Esophagus muscularis mucosa (tissue), 4 donors: ENCODE measurements around the gene SLC8A1. TPM values are rescaled to one million over a fixed set of nuclear protein-coding genes. Genes with fewer than 3 reads are reported as not detected.

Experiments used
- DNase-seq: peaks from one replicate; pipeline ENCODE4 v3.0.0-alpha.2; 2017; ENCODE audit errors: extremely low spot score
- H3K27ac ChIP-seq, 4 donors: fragments of 200-600 bp; sonication (generic); replicated peaks in 1 of 4; 1 replicate in 3 of 4; 2 replicates in 1 of 4; pipeline ENCODE4 v1.5.1; 2016 to 2019; ENCODE audit warnings: mild to moderate bottlenecking in 1 of 4
- H3K27me3 ChIP-seq, 4 donors: fragments of 200-600 bp; sonication (generic); one replicate each; pipeline versions ENCODE4 v1.5.1 to v1.6.0; 2016 to 2019
- H3K36me3 ChIP-seq, 4 donors: fragments of 200-600 bp; sonication (generic); one replicate each; pipeline ENCODE4 v1.5.1; 2016 to 2019
- H3K4me1 ChIP-seq, 4 donors: fragments of 200-600 bp; sonication (generic); one replicate each; pipeline ENCODE4 v1.5.1; 2016 to 2019
- H3K4me3 ChIP-seq, 4 donors: fragments of 200-600 bp; sonication (generic); 1 replicate in 2 of 4; 2 replicates in 2 of 4; pipeline ENCODE4 v1.5.1; 2016 to 2019; ENCODE audit warnings: mild to moderate bottlenecking in 4 of 4, moderate library complexity in 1 of 4
- H3K9me3 ChIP-seq, 4 donors: fragments of 200-600 bp; sonication (generic); 1 replicate in 3 of 4; 2 replicates in 1 of 4; pipeline ENCODE4 v1.5.1; 2016 to 2019
- EP300 ChIP-seq: sonication (generic); formaldehyde crosslinking; IDR thresholded peaks from one replicate; pipeline ENCODE4 v1.6.1; 2017; ENCODE audit warnings: antibody characterized with exemption
- POLR2A ChIP-seq: fragments of 450-650 bp; IDR thresholded peaks from one replicate; pipeline ENCODE4 v1.6.1; 2017; ENCODE audit warnings: antibody characterized with exemption, moderate library complexity, mild to moderate bottlenecking, low read depth
- POLR2AphosphoS5 ChIP-seq, 2 donors: sonication (generic); formaldehyde crosslinking; IDR thresholded peaks; one replicate each; pipeline ENCODE4 v1.6.1; 2017; ENCODE audit warnings: antibody characterized with exemption in 2 of 2
- WGBS: methylation state at CpG from one replicate; pipeline ENCODE4 v1.1.5; 2018; 5-methylcytosine and 5-hydroxymethylcytosine counted together
- intact Hi-C: fragments of 100-400 bp; cut with DNase I; formaldehyde crosslinking; loops from one replicate; pipeline ENCODE4 v1.15.1; 2023
- total RNA-seq, 4 donors: library from RNA; depleted of rRNA; stranded (reverse); fragments of >200 nt; gene quantifications; one replicate each; pipeline versions ENCODE4 v1.1.0 to v1.2.1, GENCODE V29; 2016
- TF ChIP-seq, protein P1 (sequence below), 3 experiments: fragments of 200-600 bp in 2 of 3; fragments of 450-650 bp in 1 of 3; sonication (generic) in 2 of 3; IDR thresholded peaks; one replicate each; pipeline ENCODE4 v1.5.1; 2017 to 2019; ENCODE audit warnings: antibody characterized with exemption in 3 of 3, mild to moderate bottlenecking in 2 of 3, moderate library complexity in 1 of 3

The SLC8A1 gene
- total RNA-seq, 4 donors from 2014 or later, result 105 to 166 (median 157) TPM

GRCh38 chr2:40230707-40231432 lies 221.0 kb downstream of the SLC8A1 start:
- no peak overlapping the region for H3K27ac ChIP-seq
- no peak for DNase-seq
- H3K36me3 ChIP-seq, result no peaks in the 10 kb centered on the region
- no peaks in the 10 kb centered on the region for H3K27me3 ChIP-seq
- TF ChIP-seq, protein P1, sequence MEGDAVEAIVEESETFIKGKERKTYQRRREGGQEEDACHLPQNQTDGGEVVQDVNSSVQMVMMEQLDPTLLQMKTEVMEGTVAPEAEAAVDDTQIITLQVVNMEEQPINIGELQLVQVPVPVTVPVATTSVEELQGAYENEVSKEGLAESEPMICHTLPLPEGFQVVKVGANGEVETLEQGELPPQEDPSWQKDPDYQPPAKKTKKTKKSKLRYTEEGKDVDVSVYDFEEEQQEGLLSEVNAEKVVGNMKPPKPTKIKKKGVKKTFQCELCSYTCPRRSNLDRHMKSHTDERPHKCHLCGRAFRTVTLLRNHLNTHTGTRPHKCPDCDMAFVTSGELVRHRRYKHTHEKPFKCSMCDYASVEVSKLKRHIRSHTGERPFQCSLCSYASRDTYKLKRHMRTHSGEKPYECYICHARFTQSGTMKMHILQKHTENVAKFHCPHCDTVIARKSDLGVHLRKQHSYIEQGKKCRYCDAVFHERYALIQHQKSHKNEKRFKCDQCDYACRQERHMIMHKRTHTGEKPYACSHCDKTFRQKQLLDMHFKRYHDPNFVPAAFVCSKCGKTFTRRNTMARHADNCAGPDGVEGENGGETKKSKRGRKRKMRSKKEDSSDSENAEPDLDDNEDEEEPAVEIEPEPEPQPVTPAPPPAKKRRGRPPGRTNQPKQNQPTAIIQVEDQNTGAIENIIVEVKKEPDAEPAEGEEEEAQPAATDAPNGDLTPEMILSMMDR (IDR thresholded peaks at IDR 0.05), result no peak
- no peak for TF ChIP-seq EP300
- no peak for TF ChIP-seq POLR2A
- no peak for TF ChIP-seq POLR2AphosphoS5 (IDR thresholded peaks at IDR 0.05)
- no peaks in the 10 kb centered on the region for H3K9me3 ChIP-seq
- intact Hi-C loops, result no loop called here
- peaks cover 12 to 34% (median 23%) of the 10 kb centered on the region in 4 donors for H3K4me1 ChIP-seq
- 78% methylated on average over 3 of the region's 3 CpGs for WGBS
- H3K4me3 ChIP-seq, result no peak overlapping the region

GRCh38 chr2:40230186-40230585 lies 221.7 kb downstream of the SLC8A1 start:
- Histone ChIP-seq H3K9me3 (no peaks in the 10 kb centered on the region), H3K4me1 (peaks cover 14 to 40% (median 28%) of the 10 kb centered on the region in 4 donors), H3K4me3 (no peak overlapping the region), H3K27ac (peak overlapping the region in 2 of 4 donors; percentile 6 to 12), H3K36me3 (no peaks in the 10 kb centered on the region), H3K27me3 (no peaks in the 10 kb centered on the region)
- no peak for DNase-seq
- WGBS, result 95% methylated on average over 1 of the region's 1 CpG
- TF ChIP-seq EP300 (no peak), POLR2A (no peak), POLR2AphosphoS5 (IDR thresholded peaks at IDR 0.05) (no peak)
- TF ChIP-seq, protein P1 (IDR thresholded peaks at IDR 0.05), result no peak
- intact Hi-C loops, result no loop called here

GRCh38 chr2:40228310-40228709 lies 223.6 kb downstream of the SLC8A1 start:
- no peaks in the 10 kb centered on the region for H3K27me3 ChIP-seq
- no peak for TF ChIP-seq POLR2A
- no peak for TF ChIP-seq POLR2AphosphoS5 (IDR thresholded peaks at IDR 0.05)
- TF ChIP-seq, protein P1 (IDR thresholded peaks at IDR 0.05), result no peak
- no peak for TF ChIP-seq EP300
- H3K9me3 ChIP-seq, result no peaks in the 10 kb centered on the region
- intact Hi-C loops, result loop anchor here (10.0 kb wide), 2 partner anchors 124 to 286 kb away; no protein-coding TSS in a partner anchor
- H3K4me3 ChIP-seq, result no peak overlapping the region
- WGBS, result 69% methylated on average over 3 of the region's 3 CpGs
- peaks cover 25 to 51% (median 35%) of the 10 kb centered on the region in 4 donors for H3K4me1 ChIP-seq
- H3K36me3 ChIP-seq, result no peaks in the 10 kb centered on the region
- DNase-seq, result no peak
- no peak overlapping the region for H3K27ac ChIP-seq

DNA sequence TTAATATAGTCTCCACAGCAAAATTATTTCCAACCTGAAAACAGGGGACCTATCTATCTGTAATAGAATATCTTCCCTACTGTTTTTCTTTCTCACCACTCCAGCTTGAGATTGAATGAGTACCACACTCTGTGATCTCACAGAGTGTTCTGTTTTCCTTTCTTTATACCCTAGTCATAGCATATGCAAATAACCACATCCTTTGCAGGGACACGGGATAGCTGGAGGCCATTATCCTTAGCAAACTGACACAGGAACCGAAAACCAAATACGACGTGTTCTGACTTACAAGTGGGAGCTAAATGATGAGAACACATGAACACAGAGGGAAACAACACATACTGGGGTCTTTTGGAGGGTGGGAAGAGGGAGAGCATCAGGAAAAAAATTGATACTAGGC lies 224.7 kb downstream of the SLC8A1 start:
- Histone ChIP-seq H3K27me3 (no peaks in the 10 kb centered on the region), H3K4me3 (no peak overlapping the region), H3K4me1 (peaks cover 25 to 51% (median 35%) of the 10 kb centered on the region in 4 donors), H3K27ac (peak overlapping the region; percentile 7 to 38 (median 38)), H3K9me3 (no peaks in the 10 kb centered on the region), H3K36me3 (no peaks in the 10 kb centered on the region)
- 87% methylated on average over 4 of the region's 4 CpGs for WGBS
- TF ChIP-seq POLR2AphosphoS5 (IDR thresholded peaks at IDR 0.05) (no peak), POLR2A (no peak), EP300 (no peak)
- TF ChIP-seq, protein P1 (IDR thresholded peaks at IDR 0.05), result no peak
- DNase-seq, result no peak
- intact Hi-C loops, result loop anchor here (10.0 kb wide), 2 partner anchors 122 to 288 kb away; no protein-coding TSS in a partner anchor
